ENCODE results near the gene DISC1. TPM values are rescaled to one million over a fixed set of nuclear protein-coding genes. Genes with fewer than 3 reads are reported as not detected.

DISC1 gene
- total RNA-seq, 2 donors from 2014 or later: 8.0 to 9.4 TPM

DNA sequence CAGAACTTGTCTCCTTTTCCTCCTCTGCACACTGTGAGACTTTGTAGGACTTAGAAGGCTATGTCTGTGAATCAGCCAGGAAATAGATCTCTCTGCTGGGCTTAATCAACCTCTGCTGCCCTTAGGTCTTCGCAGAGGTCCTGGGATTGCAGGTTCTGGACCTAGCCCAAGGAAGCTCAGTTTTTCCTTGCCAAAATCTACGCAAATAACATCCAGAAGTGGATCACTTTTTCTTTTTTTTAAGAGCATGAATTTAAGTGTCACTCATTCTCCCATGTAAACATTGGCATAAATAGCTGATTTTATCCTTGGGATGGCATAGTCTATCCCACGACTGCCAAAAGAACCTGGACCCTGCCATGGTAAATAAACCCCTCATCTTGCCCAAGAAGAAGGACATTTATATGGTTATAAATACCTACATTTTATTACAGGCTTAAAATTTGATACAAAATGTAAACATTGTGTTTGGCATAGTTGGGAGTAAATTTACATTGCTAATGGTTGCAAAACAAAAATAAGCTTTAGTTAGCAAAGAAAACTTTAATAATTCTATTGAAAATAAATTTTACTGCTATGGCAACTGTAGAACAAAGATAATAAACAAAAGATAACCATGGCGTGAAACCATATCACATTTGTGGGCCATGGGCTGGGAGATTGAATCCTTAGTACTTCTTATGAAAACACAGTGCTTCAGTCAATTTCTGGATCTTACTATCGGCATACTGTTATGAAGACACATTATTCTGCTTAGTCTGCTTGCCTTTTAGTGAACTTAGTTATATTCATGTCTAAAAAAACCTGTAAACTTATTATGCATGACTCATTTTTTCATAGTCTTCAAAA is 24.5 kb upstream of the DISC1 start:
- Mint-ChIP-seq H3K9me3 (no peaks in the 10 kb centered on the region), H3K4me1 (peaks cover 4% of the 10 kb centered on the region), H3K36me3 (ENCODE audit: low read depth) (no peaks in the 10 kb centered on the region), H3K27me3 (ENCODE audit: insufficient read depth) (peaks cover 15% of the 10 kb centered on the region), H3K4me3 (no peak overlapping the region), H3K27ac (no peak overlapping the region)
- WGBS, 2 experiments (ENCODE audit: insufficient coverage in 1 of 2, insufficient read length in 1 of 2): 94% methylated on average over 5 of the region's 5 CpGs
- TF ChIP-seq, protein P1, sequence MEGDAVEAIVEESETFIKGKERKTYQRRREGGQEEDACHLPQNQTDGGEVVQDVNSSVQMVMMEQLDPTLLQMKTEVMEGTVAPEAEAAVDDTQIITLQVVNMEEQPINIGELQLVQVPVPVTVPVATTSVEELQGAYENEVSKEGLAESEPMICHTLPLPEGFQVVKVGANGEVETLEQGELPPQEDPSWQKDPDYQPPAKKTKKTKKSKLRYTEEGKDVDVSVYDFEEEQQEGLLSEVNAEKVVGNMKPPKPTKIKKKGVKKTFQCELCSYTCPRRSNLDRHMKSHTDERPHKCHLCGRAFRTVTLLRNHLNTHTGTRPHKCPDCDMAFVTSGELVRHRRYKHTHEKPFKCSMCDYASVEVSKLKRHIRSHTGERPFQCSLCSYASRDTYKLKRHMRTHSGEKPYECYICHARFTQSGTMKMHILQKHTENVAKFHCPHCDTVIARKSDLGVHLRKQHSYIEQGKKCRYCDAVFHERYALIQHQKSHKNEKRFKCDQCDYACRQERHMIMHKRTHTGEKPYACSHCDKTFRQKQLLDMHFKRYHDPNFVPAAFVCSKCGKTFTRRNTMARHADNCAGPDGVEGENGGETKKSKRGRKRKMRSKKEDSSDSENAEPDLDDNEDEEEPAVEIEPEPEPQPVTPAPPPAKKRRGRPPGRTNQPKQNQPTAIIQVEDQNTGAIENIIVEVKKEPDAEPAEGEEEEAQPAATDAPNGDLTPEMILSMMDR (conservative IDR thresholded peaks at IDR 0.05): no peak
- no peaks in the 10 kb centered on the region for H3K9me3 ChIP-seq (ENCODE audit: control insufficient read depth, low read length)
- no peak overlapping the region for H3K4me3 ChIP-seq (ENCODE audit: low read length)
- no peaks in the 10 kb centered on the region for H3K4me1 ChIP-seq (ENCODE audit: control insufficient read depth, insufficient read depth, low read length)
- no peak for DNase-seq
- no peaks in the 10 kb centered on the region for H3K27me3 ChIP-seq (ENCODE audit: control insufficient read depth, insufficient read depth, low read length, poor library complexity, severe bottlenecking)
- no peak overlapping the region for H3K9ac ChIP-seq (ENCODE audit: extremely low read depth, low read length, poor library complexity, severe bottlenecking)
- H3K36me3 ChIP-seq (ENCODE audit: control insufficient read depth, insufficient read depth, low read length): no peaks in the 10 kb centered on the region
- no peak overlapping the region for H3K27ac ChIP-seq (ENCODE audit: low read depth, low read length)

- Mint-ChIP-seq H3K4me1 (peaks cover 4% of the 10 kb centered on the region), H3K36me3 (ENCODE audit: low read depth) (no peaks in the 10 kb centered on the region), H3K4me3 (no peak overlapping the region), H3K27me3 (ENCODE audit: insufficient read depth) (peaks cover 19% of the 10 kb centered on the region), H3K9me3 (no peaks in the 10 kb centered on the region), H3K27ac (no peak overlapping the region)
- Histone ChIP-seq H3K27ac (ENCODE audit: low read depth, low read length) (no peak overlapping the region), H3K4me3 (ENCODE audit: low read length) (no peak overlapping the region), H3K4me1 (ENCODE audit: control insufficient read depth, insufficient read depth, low read length) (no peaks in the 10 kb centered on the region), H3K36me3 (ENCODE audit: control insufficient read depth, insufficient read depth, low read length) (no peaks in the 10 kb centered on the region), H3K27me3 (ENCODE audit: control insufficient read depth, insufficient read depth, low read length, poor library complexity, severe bottlenecking) (no peaks in the 10 kb centered on the region), H3K9me3 (ENCODE audit: control insufficient read depth, low read length) (no peaks in the 10 kb centered on the region), H3K9ac (ENCODE audit: extremely low read depth, low read length, poor library complexity, severe bottlenecking) (no peak overlapping the region)
- TF ChIP-seq, protein P1 (conservative IDR thresholded peaks at IDR 0.05): no peak
- WGBS, 2 experiments (ENCODE audit: insufficient coverage in 1 of 2, insufficient read length in 1 of 2): 91 to 100% methylated on average over 3 to 4 of the region's 4 CpGs
- DNase-seq: no peak
These were observed 24.0 kb upstream of the DISC1 start for GRCh38 chr1:231602673-231602984.

- H3K27me3 Mint-ChIP-seq (ENCODE audit: insufficient read depth): peaks cover 27% of the 10 kb centered on the region
- Histone ChIP-seq H3K27ac (ENCODE audit: low read depth, low read length) (no peak overlapping the region), H3K4me3 (ENCODE audit: low read length) (no peak overlapping the region), H3K27me3 (ENCODE audit: control insufficient read depth, insufficient read depth, low read length, poor library complexity, severe bottlenecking) (no peaks in the 10 kb centered on the region), H3K36me3 (ENCODE audit: control insufficient read depth, insufficient read depth, low read length) (no peaks in the 10 kb centered on the region), H3K4me1 (ENCODE audit: control insufficient read depth, insufficient read depth, low read length) (no peaks in the 10 kb centered on the region), H3K9ac (ENCODE audit: extremely low read depth, low read length, poor library complexity, severe bottlenecking) (no peak overlapping the region), H3K9me3 (ENCODE audit: control insufficient read depth, low read length) (no peaks in the 10 kb centered on the region)
- TF ChIP-seq, protein P1 (conservative IDR thresholded peaks at IDR 0.05): peak; percentile 87
- H3K9me3 Mint-ChIP-seq: no peaks in the 10 kb centered on the region
- 33 to 37% methylated on average over 3 to 8 of the region's 8 CpGs for WGBS, 2 experiments (ENCODE audit: insufficient coverage in 1 of 2, insufficient read length in 1 of 2)
- peak overlapping the region; percentile 30 for H3K4me3 Mint-ChIP-seq
- peaks cover 4% of the 10 kb centered on the region for H3K4me1 Mint-ChIP-seq
- H3K36me3 Mint-ChIP-seq (ENCODE audit: low read depth): no peaks in the 10 kb centered on the region
- DNase-seq: peak; percentile 72
- H3K27ac Mint-ChIP-seq: no peak overlapping the region
These were observed 22.9 kb upstream of the DISC1 start for GRCh38 chr1:231603598-231604275.
